HL-60 (cell line): ENCODE results near the gene SMIM20.

Experiments
- DNase-seq, 2 experiments: peaks; one replicate each; pipeline ENCODE4 v3.0.0-alpha.2; 2010 to 2020; ENCODE audit warnings: low read depth in 1 of 2, low spot score in 1 of 2
- H3K27ac ChIP-seq: fragments of 250-450 bp; sonication (Bioruptor Pico); replicated peaks from 2 replicates; pipeline ENCODE4 v1.5.1; 2020; ENCODE audit warnings: mild to moderate bottlenecking, moderate library complexity
- H3K27me3 ChIP-seq: fragments of 250-450 bp; sonication (Bioruptor Pico); 2 replicates; pipeline ENCODE4 v1.5.1; 2021; ENCODE audit warnings: mild to moderate bottlenecking, moderate library complexity; ENCODE audit not compliant: insufficient read depth, poor library complexity, severe bottlenecking
- H3K4me3 ChIP-seq: replicated peaks from 2 replicates; pipeline ENCODE4 v1.5.1; 2011; ENCODE audit warnings: mild to moderate bottlenecking, control low read depth, low read length; ENCODE audit not compliant: insufficient read depth
- GABPA ChIP-seq: IDR thresholded peaks from 2 replicates; pipeline ENCODE4 v1.6.1; 2012; ENCODE audit warnings: low read depth
- POLR2AphosphoS5 ChIP-seq: IDR thresholded peaks from 2 replicates; pipeline ENCODE4 v1.6.1; 2012; ENCODE audit warnings: low read depth
- SPI1 ChIP-seq: IDR thresholded peaks from 2 replicates; pipeline ENCODE4 v1.6.1; 2012; ENCODE audit warnings: low read depth, mild to moderate bottlenecking, borderline replicate concordance
- TF ChIP-seq, protein P1 (sequence below): IDR thresholded peaks from one replicate; pipeline ENCODE4 v1.5.1; 2011; ENCODE audit warnings: low read length, control low read depth, inconsistent platforms; ENCODE audit not compliant: insufficient read depth
- TF ChIP-seq, protein P2 (sequence below): IDR thresholded peaks from 2 replicates; pipeline ENCODE4 v1.6.1; 2012; ENCODE audit warnings: low read depth; ENCODE audit not compliant: insufficient replicate concordance

Gene SMIM20

DNA sequence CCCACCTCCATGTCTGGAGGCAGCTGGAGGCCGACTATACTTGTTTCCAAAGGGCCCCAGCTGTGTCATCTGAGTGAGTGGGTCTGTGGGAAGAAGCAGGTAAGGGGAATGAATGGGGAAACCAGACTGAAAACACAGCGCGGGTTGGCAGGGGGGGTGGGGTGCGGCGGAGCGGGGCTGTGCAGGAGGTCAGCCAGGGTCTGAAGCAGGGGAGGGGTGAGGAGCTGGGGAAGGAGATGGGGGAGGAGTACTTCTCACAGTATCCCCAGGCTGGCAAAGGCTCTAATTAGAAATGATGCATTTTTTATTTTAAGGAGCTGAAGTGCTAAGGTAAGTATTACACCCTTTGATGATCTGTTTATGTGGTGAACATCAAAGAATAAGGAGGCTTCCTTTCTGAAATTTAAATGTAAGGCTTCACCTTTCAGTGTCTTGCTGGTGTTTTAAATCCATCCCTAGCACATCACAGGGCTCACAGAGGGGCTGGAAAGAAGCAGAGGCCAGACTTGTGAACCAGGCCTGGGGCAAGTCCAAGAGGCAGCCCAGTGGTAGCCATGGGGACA lies 37.5 kb downstream of the SMIM20 start:
- TF ChIP-seq, protein P1, sequence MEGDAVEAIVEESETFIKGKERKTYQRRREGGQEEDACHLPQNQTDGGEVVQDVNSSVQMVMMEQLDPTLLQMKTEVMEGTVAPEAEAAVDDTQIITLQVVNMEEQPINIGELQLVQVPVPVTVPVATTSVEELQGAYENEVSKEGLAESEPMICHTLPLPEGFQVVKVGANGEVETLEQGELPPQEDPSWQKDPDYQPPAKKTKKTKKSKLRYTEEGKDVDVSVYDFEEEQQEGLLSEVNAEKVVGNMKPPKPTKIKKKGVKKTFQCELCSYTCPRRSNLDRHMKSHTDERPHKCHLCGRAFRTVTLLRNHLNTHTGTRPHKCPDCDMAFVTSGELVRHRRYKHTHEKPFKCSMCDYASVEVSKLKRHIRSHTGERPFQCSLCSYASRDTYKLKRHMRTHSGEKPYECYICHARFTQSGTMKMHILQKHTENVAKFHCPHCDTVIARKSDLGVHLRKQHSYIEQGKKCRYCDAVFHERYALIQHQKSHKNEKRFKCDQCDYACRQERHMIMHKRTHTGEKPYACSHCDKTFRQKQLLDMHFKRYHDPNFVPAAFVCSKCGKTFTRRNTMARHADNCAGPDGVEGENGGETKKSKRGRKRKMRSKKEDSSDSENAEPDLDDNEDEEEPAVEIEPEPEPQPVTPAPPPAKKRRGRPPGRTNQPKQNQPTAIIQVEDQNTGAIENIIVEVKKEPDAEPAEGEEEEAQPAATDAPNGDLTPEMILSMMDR, result no peak
- TF ChIP-seq POLR2AphosphoS5 (no peak), SPI1 (no peak), GABPA (no peak)
- TF ChIP-seq, protein P2, sequence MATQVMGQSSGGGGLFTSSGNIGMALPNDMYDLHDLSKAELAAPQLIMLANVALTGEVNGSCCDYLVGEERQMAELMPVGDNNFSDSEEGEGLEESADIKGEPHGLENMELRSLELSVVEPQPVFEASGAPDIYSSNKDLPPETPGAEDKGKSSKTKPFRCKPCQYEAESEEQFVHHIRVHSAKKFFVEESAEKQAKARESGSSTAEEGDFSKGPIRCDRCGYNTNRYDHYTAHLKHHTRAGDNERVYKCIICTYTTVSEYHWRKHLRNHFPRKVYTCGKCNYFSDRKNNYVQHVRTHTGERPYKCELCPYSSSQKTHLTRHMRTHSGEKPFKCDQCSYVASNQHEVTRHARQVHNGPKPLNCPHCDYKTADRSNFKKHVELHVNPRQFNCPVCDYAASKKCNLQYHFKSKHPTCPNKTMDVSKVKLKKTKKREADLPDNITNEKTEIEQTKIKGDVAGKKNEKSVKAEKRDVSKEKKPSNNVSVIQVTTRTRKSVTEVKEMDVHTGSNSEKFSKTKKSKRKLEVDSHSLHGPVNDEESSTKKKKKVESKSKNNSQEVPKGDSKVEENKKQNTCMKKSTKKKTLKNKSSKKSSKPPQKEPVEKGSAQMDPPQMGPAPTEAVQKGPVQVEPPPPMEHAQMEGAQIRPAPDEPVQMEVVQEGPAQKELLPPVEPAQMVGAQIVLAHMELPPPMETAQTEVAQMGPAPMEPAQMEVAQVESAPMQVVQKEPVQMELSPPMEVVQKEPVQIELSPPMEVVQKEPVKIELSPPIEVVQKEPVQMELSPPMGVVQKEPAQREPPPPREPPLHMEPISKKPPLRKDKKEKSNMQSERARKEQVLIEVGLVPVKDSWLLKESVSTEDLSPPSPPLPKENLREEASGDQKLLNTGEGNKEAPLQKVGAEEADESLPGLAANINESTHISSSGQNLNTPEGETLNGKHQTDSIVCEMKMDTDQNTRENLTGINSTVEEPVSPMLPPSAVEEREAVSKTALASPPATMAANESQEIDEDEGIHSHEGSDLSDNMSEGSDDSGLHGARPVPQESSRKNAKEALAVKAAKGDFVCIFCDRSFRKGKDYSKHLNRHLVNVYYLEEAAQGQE, result no peak
- Histone ChIP-seq H3K27ac (no peak overlapping the region), H3K4me3 (no peak overlapping the region), H3K27me3 (no peaks in the 10 kb centered on the region)
- no peak for DNase-seq

DNA sequence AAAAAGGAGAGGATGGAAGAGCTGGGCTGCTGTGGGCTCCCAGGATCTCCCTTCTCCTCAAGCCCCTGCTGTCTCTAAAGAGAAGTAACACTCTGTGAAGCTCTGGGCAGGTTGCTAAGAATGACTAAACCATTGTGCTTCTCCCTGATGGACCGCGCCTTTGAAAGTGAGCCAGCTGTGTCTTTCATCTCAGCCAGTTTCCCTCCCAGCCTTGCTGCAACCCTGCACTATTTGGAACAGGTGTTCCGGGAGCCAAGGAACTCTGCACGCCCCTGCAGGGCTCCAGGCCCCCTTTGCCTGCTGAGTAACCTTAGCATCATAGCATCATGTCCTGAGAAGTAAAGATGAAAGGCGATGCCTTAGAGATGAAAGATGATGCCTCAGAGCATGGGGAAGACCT lies 39.7 kb downstream of the SMIM20 start:
- no peaks in the 10 kb centered on the region for H3K27me3 ChIP-seq
- H3K4me3 ChIP-seq, result no peak overlapping the region
- no peak for DNase-seq
- H3K27ac ChIP-seq, result no peak overlapping the region
- TF ChIP-seq, protein P2, result no peak
- TF ChIP-seq, protein P1, result no peak
- TF ChIP-seq GABPA (no peak), SPI1 (no peak), POLR2AphosphoS5 (no peak)

DNA sequence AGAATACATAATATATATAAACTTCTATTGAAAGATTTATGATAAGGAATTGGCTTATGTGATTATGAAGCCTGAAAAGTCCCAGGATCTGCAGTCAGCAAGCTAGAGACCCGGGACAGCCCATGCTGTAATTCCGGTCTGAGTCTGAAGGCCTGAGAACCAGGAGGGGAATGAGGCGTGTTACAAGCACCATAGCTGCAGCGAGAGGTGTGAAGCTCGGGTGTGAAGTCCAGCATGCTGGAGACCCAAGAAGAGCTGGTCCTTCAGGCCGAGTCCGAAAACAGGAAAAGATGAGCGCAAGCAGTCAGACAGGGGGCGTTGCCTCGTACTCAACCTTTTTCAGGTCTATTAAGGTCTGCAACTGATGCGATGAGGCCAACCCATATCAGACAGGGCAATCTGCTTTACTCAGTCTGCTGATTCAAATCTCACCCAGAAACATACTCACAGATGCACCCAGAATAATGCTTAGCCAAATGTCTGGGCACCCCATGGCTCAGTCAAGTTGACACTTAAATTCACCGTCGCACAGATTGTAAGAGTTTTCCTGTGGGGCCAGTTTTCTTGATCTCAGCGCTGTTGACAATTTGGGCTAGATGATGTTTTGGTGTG lies 40.4 kb downstream of the SMIM20 start:
- no peak for DNase-seq
- TF ChIP-seq GABPA (no peak), SPI1 (no peak)
- TF ChIP-seq, protein P2, result no peak
- TF ChIP-seq, protein P1, result no peak
- Histone ChIP-seq H3K27ac (no peak overlapping the region), H3K4me3 (no peak overlapping the region), H3K27me3 (no peaks in the 10 kb centered on the region)
